Activated CD8-positive, alpha-beta T cell treated with anti-CD3 and anti-CD28 coated beads for 36 hours (primary cell): ENCODE measurements around the gene MMP10. TPM values are rescaled to one million over a fixed set of nuclear protein-coding genes. Genes with fewer than 3 reads are reported as not detected.

Source experiments
- ATAC-seq: fragments of 200-7000 bp; cut with Tn5 transposase; one replicate; pipeline ENCODE4 v1.10.0; 2021; ENCODE audit warnings: mild to moderate bottlenecking, moderate library complexity
- CTCF ChIA-PET: fragments of 350-600 bp; sonication (Branson Sonifier 250); formaldehyde crosslinking; loops from one replicate; lab custom pipeline; 2021; ENCODE audit warnings: antibody characterized with exemption; lab: Charles Lee
- POLR2A ChIA-PET: fragments of 350-600 bp; sonication (Branson Sonifier 250); formaldehyde crosslinking; loops from one replicate; lab custom pipeline; 2021; ENCODE audit warnings: antibody characterized with exemption; lab: Charles Lee
- DNase-seq: peaks from one replicate; pipeline ENCODE4 v3.0.0-alpha.2; 2020
- H3K27ac Mint-ChIP-seq: one replicate; pipeline ENCODE4 v1.8.0; 2021; ENCODE audit warnings: mild to moderate bottlenecking, mixed read lengths
- H3K27me3 Mint-ChIP-seq: one replicate; pipeline ENCODE4 v1.8.0; 2021; ENCODE audit warnings: mixed read lengths
- H3K36me3 Mint-ChIP-seq: one replicate; pipeline ENCODE4 v1.8.0; 2021; ENCODE audit warnings: low read depth, mixed read lengths
- H3K4me1 Mint-ChIP-seq: one replicate; pipeline ENCODE4 v1.8.0; 2021; ENCODE audit warnings: low read depth, mixed read lengths
- H3K4me3 Mint-ChIP-seq: one replicate; pipeline ENCODE4 v1.8.0; 2021; ENCODE audit warnings: mild to moderate bottlenecking, moderate library complexity, mixed read lengths
- H3K9me3 Mint-ChIP-seq: one replicate; pipeline ENCODE4 v1.8.0; 2021; ENCODE audit warnings: mixed read lengths
- intact Hi-C: fragments of 100-400 bp; cut with micrococcal nuclease; formaldehyde crosslinking; loops from one replicate; pipeline ENCODE4 v1.10.0; 2022
- total RNA-seq, 2 experiments: library from RNA; stranded (reverse); gene quantifications; one replicate each; pipeline ENCODE4 v1.2.3, GENCODE V29; 2021
- TF ChIP-seq, protein P1 (sequence below): fragments of 200-600 bp; IDR thresholded peaks from one replicate; pipeline ENCODE4 v1.8.0; 2022; ENCODE audit warnings: antibody characterized with exemption, mild to moderate bottlenecking

The MMP10 gene
- total RNA-seq, 2 experiments from 2014 or later = not detected

- no peak for ATAC-seq
- CTCF ChIA-PET = no interaction called here
- Mint-ChIP-seq H3K9me3 (peaks cover 7% of the 10 kb centered on the region), H3K27ac (no peak overlapping the region), H3K27me3 (peaks cover 3% of the 10 kb centered on the region), H3K4me3 (no peak overlapping the region), H3K4me1 (no peaks in the 10 kb centered on the region), H3K36me3 (no peaks in the 10 kb centered on the region)
- no peak for DNase-seq
- TF ChIP-seq, protein P1, sequence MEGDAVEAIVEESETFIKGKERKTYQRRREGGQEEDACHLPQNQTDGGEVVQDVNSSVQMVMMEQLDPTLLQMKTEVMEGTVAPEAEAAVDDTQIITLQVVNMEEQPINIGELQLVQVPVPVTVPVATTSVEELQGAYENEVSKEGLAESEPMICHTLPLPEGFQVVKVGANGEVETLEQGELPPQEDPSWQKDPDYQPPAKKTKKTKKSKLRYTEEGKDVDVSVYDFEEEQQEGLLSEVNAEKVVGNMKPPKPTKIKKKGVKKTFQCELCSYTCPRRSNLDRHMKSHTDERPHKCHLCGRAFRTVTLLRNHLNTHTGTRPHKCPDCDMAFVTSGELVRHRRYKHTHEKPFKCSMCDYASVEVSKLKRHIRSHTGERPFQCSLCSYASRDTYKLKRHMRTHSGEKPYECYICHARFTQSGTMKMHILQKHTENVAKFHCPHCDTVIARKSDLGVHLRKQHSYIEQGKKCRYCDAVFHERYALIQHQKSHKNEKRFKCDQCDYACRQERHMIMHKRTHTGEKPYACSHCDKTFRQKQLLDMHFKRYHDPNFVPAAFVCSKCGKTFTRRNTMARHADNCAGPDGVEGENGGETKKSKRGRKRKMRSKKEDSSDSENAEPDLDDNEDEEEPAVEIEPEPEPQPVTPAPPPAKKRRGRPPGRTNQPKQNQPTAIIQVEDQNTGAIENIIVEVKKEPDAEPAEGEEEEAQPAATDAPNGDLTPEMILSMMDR = no peak
- POLR2A ChIA-PET = no interaction called here
- intact Hi-C loops = no loop called here
These were observed 31.8 kb upstream of the MMP10 start for GRCh38 chr11:102812188-102812587.

GRCh38 chr11:102810950-102811660 lies 30.7 kb upstream of the MMP10 start:
- ATAC-seq (no peak), DNase-seq (no peak)
- H3K9me3 Mint-ChIP-seq = no peaks in the 10 kb centered on the region
- no peaks in the 10 kb centered on the region for H3K4me1 Mint-ChIP-seq
- peaks cover 3% of the 10 kb centered on the region for H3K27me3 Mint-ChIP-seq
- no peaks in the 10 kb centered on the region for H3K36me3 Mint-ChIP-seq
- H3K27ac Mint-ChIP-seq = no peak overlapping the region
- intact Hi-C loops = no loop called here
- CTCF ChIA-PET = interaction anchor here (0.7 kb wide), 1 partner anchor 16 kb away, joined by 3 read pairs; no protein-coding TSS in a partner anchor
- POLR2A ChIA-PET = no interaction called here
- TF ChIP-seq, protein P1 = no peak
- no peak overlapping the region for H3K4me3 Mint-ChIP-seq

- no peaks in the 10 kb centered on the region for H3K36me3 Mint-ChIP-seq
- no peak for DNase-seq
These were observed 29.5 kb upstream of the MMP10 start for GRCh38 chr11:102809971-102810370.

DNA sequence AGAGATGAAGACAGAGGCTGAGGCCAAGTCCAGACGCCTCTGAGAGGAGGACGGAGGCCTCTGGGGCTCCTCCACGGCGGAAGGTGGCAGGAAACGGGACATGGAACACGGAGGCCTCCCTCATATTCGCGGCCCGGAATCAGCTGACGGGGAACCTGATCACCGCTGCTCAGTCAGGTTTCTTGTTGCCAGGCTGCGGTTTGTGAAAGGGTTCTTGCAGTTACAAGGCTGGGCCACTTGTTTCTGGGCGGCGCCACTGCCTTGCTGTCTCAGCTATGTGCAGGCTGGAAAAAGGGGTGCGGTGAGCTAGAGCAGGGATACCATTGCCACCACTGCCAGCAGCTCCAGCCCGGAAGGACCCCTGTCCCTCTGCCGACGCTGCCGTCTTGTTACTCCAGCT lies 27.5 kb upstream of the MMP10 start:
- POLR2A ChIA-PET = no interaction called here
- Mint-ChIP-seq H3K9me3 (no peaks in the 10 kb centered on the region), H3K4me3 (no peak overlapping the region), H3K4me1 (no peaks in the 10 kb centered on the region), H3K27ac (no peak overlapping the region), H3K27me3 (peaks cover 9% of the 10 kb centered on the region), H3K36me3 (no peaks in the 10 kb centered on the region)
- DNase-seq (peak; percentile 21), ATAC-seq (peak; percentile 37)
- TF ChIP-seq, protein P1 = no peak
- intact Hi-C loops = no loop called here
- CTCF ChIA-PET = no interaction called here

More at GRCh38 chr11:102809971-102810370, 29.5 kb upstream of the MMP10 start:
- Mint-ChIP-seq H3K27me3 (peaks cover 3% of the 10 kb centered on the region), H3K4me3 (no peak overlapping the region), H3K4me1 (no peaks in the 10 kb centered on the region), H3K27ac (no peak overlapping the region), H3K9me3 (no peaks in the 10 kb centered on the region)
- ATAC-seq = no peak
- POLR2A ChIA-PET = no interaction called here
- intact Hi-C loops = no loop called here
- TF ChIP-seq, protein P1 = no peak
- CTCF ChIA-PET = interaction anchor here (0.9 kb wide), 1 partner anchor 164 kb away, joined by 3 read pairs; no protein-coding TSS in a partner anchor

GRCh38 chr11:102806296-102806695 lies 25.9 kb upstream of the MMP10 start:
- POLR2A ChIA-PET = no interaction called here
- intact Hi-C loops = no loop called here
- TF ChIP-seq, protein P1 = no peak

More at GRCh38 chr11:102806296-102806695, 25.9 kb upstream of the MMP10 start:
- no peak overlapping the region for H3K4me3 Mint-ChIP-seq
- H3K9me3 Mint-ChIP-seq = no peaks in the 10 kb centered on the region
- H3K27ac Mint-ChIP-seq = no peak overlapping the region
- H3K36me3 Mint-ChIP-seq = no peaks in the 10 kb centered on the region
- DNase-seq (no peak), ATAC-seq (no peak)
- no peaks in the 10 kb centered on the region for H3K4me1 Mint-ChIP-seq
- H3K27me3 Mint-ChIP-seq = peaks cover 9% of the 10 kb centered on the region
- CTCF ChIA-PET = no interaction called here
